ENCODE measurements around the gene SAMMSON. TPM values are rescaled to one million over a fixed set of nuclear protein-coding genes. Genes with fewer than 3 reads are reported as not detected.

The SAMMSON gene
- total and polyA plus RNA-seq, 2 donors (not counting 1 experiment from before 2014, with no cell fraction given): not detected

GRCh38 chr3:70075101-70075500 lies 75.6 kb downstream of the SAMMSON start:
- no peaks in the 10 kb centered on the region for H3K4me1 ChIP-seq (ENCODE audit: control insufficient read depth in 2 of 2, insufficient read depth in 2 of 2, low read length in 2 of 2)
- intact Hi-C loops (cut with micrococcal nuclease): no loop called here
- H3K4me1 Mint-ChIP-seq: no peaks in the 10 kb centered on the region
- no peak overlapping the region for H2AFZ ChIP-seq (ENCODE audit: insufficient read depth, low read depth, low read length, poor library complexity, severe bottlenecking)
- H3K79me2 ChIP-seq (ENCODE audit: control insufficient read depth, insufficient read depth, low read length): no peaks in the 10 kb centered on the region
- no peak overlapping the region for H3K27ac Mint-ChIP-seq
- H4K20me1 ChIP-seq (ENCODE audit: control insufficient read depth, insufficient read depth, low read length, poor library complexity, severe bottlenecking): no peaks in the 10 kb centered on the region
- no peaks in the 10 kb centered on the region for H3K9me3 Mint-ChIP-seq (ENCODE audit: insufficient read depth)
- no peak overlapping the region for H3K4me2 ChIP-seq (replicated peaks; ENCODE audit: low read depth, low read length, poor library complexity, severe bottlenecking)
- H3K4me3 Mint-ChIP-seq: no peak overlapping the region
- CTCF ChIA-PET: interaction anchor here (0.7 to 1.2 kb wide), 2 partner anchors 11 to 228 kb away, joined by 3 read pairs; no protein-coding TSS in a partner anchor
- no peaks in the 10 kb centered on the region for H3K36me3 ChIP-seq (replicated peaks in 1 of 2; ENCODE audit: control extremely low read depth in 1 of 2, control insufficient read depth in 1 of 2, extremely low read depth in 1 of 2, insufficient read depth in 2 of 2, low read length in 1 of 2)
- ATAC-seq (ENCODE audit: low read depth) (no peak), DNase-seq (no peak)
- WGBS (ENCODE audit: insufficient coverage): no CpG with 5 or more reads among the region's 2 CpGs
- TF ChIP-seq EZH2 (IDR thresholded peaks at IDR 0.05; ENCODE audit: borderline replicate concordance, insufficient read depth, low read depth, low read length, poor library complexity, severe bottlenecking) (no peak), CTCF (IDR thresholded peaks at IDR 0.05) (no peak)
- H3K4me3 ChIP-seq (ENCODE audit: control extremely low read depth in 1 of 5, extremely low read depth in 1 of 5, insufficient read depth in 1 of 5, low read depth in 2 of 5, low read length in 4 of 5): no peak overlapping the region
- peaks cover 0 to 3% (median 0%) of the 10 kb centered on the region in 3 donors for H3K9me3 ChIP-seq (ENCODE audit: control extremely low read depth in 1 of 3, control insufficient read depth in 2 of 3, insufficient read depth in 1 of 3, low read length in 2 of 3)
- H3K9ac ChIP-seq (ENCODE audit: low read length): no peak overlapping the region
- POLR2A ChIA-PET: no interaction called here
- peaks cover 0 to 9% (median 2%) of the 10 kb centered on the region in 4 experiments for H3K27me3 ChIP-seq (replicated peaks in 1 of 4; ENCODE audit: control extremely low read depth in 1 of 4, control insufficient read depth in 3 of 4, insufficient read depth in 4 of 4, low read length in 3 of 4)
- H3K27me3 Mint-ChIP-seq: peaks cover 42% of the 10 kb centered on the region
- H3K27ac ChIP-seq (ENCODE audit: low read length in 2 of 2): no peak overlapping the region

GRCh38 chr3:70076396-70076795 lies 76.9 kb downstream of the SAMMSON start:
- no peak overlapping the region for H2AFZ ChIP-seq (ENCODE audit: insufficient read depth, low read depth, low read length, poor library complexity, severe bottlenecking)
- H3K4me2 ChIP-seq (replicated peaks; ENCODE audit: low read depth, low read length, poor library complexity, severe bottlenecking): no peak overlapping the region
- TF ChIP-seq EZH2 (IDR thresholded peaks at IDR 0.05; ENCODE audit: borderline replicate concordance, insufficient read depth, low read depth, low read length, poor library complexity, severe bottlenecking): no peak
- no peak for TF ChIP-seq CTCF (IDR thresholded peaks at IDR 0.05)
- H4K20me1 ChIP-seq (ENCODE audit: control insufficient read depth, insufficient read depth, low read length, poor library complexity, severe bottlenecking): no peaks in the 10 kb centered on the region
- H3K27ac ChIP-seq (ENCODE audit: low read length in 2 of 2): no peak overlapping the region
- no peaks in the 10 kb centered on the region for H3K36me3 ChIP-seq (replicated peaks in 1 of 2; ENCODE audit: control extremely low read depth in 1 of 2, control insufficient read depth in 1 of 2, extremely low read depth in 1 of 2, insufficient read depth in 2 of 2, low read length in 1 of 2)
- H3K9me3 Mint-ChIP-seq (ENCODE audit: insufficient read depth): no peaks in the 10 kb centered on the region
- peaks cover 0 to 9% (median 2%) of the 10 kb centered on the region in 4 experiments for H3K27me3 ChIP-seq (replicated peaks in 1 of 4; ENCODE audit: control extremely low read depth in 1 of 4, control insufficient read depth in 3 of 4, insufficient read depth in 4 of 4, low read length in 3 of 4)
- CTCF ChIA-PET: interaction anchor here (1.2 kb wide), 1 partner anchor 12 kb away, joined by 3 read pairs; no protein-coding TSS in a partner anchor
- H3K4me1 Mint-ChIP-seq: no peaks in the 10 kb centered on the region
- POLR2A ChIA-PET: no interaction called here
- H3K27me3 Mint-ChIP-seq: peaks cover 36% of the 10 kb centered on the region
- ATAC-seq (ENCODE audit: low read depth) (no peak), DNase-seq (no peak)
- H3K27ac Mint-ChIP-seq: no peak overlapping the region
- no peaks in the 10 kb centered on the region for H3K4me1 ChIP-seq (ENCODE audit: control insufficient read depth in 2 of 2, insufficient read depth in 2 of 2, low read length in 2 of 2)
- 66% methylated on average over 2 of the region's 3 CpGs for WGBS (ENCODE audit: insufficient coverage)
- H3K9ac ChIP-seq (ENCODE audit: low read length): no peak overlapping the region
- intact Hi-C loops (cut with micrococcal nuclease): no loop called here
- peaks cover 0 to 3% (median 0%) of the 10 kb centered on the region in 3 donors for H3K9me3 ChIP-seq (ENCODE audit: control extremely low read depth in 1 of 3, control insufficient read depth in 2 of 3, insufficient read depth in 1 of 3, low read length in 2 of 3)
- no peak overlapping the region for H3K4me3 ChIP-seq (ENCODE audit: control extremely low read depth in 1 of 5, extremely low read depth in 1 of 5, insufficient read depth in 1 of 5, low read depth in 2 of 5, low read length in 4 of 5)
- H3K79me2 ChIP-seq (ENCODE audit: control insufficient read depth, insufficient read depth, low read length): no peaks in the 10 kb centered on the region
- no peak overlapping the region for H3K4me3 Mint-ChIP-seq
